HepG2 (cell line): ENCODE results near the gene AXDND1. TPM values are rescaled to one million over a fixed set of nuclear protein-coding genes. Genes with fewer than 3 reads are reported as not detected.
A peak's percentile ranks its signal among the peaks of the same experiment; 100 is the strongest.

Experiments
- AHR ChIP-seq: IDR thresholded peaks from 2 replicates; pipeline ENCODE4 v1.6.1; 2018; ENCODE audit warnings: missing genetic modification reagents, missing compliant biosample characterization
- ARHGAP35 ChIP-seq: sonication (generic); formaldehyde crosslinking; IDR thresholded peaks from 2 replicates; pipeline ENCODE4 v1.9.0; 2022; ENCODE audit warnings: mild to moderate bottlenecking, inconsistent platforms, moderate library complexity, missing genetic modification reagents, borderline replicate concordance
- ATRX ChIP-seq: sonication (generic); formaldehyde crosslinking; IDR thresholded peaks from 2 replicates; pipeline ENCODE4 v1.4.0; 2020; ENCODE audit warnings: missing genetic modification reagents, borderline replicate concordance
- DDIT3 ChIP-seq: sonication (generic); formaldehyde crosslinking; IDR thresholded peaks from 2 replicates; pipeline ENCODE4 v1.4.0; 2020; ENCODE audit warnings: mild to moderate bottlenecking, missing genetic modification reagents
- GFI1 ChIP-seq: sonication (generic); formaldehyde crosslinking; IDR thresholded peaks from 2 replicates; pipeline ENCODE4 v1.5.0; 2020; ENCODE audit warnings: missing genetic modification reagents, mild to moderate bottlenecking, borderline replicate concordance
- HNRNPK ChIP-seq: fragments of 200-400 bp; formaldehyde crosslinking; IDR thresholded peaks from 2 replicates; pipeline ENCODE4 v1.6.1; 2018; ENCODE audit warnings: low read length, low read depth, moderate library complexity, mild to moderate bottlenecking; ENCODE audit not compliant: poor library complexity, severe bottlenecking
- KLF13 ChIP-seq: sonication (generic); formaldehyde crosslinking; IDR thresholded peaks from 2 replicates; pipeline ENCODE4 v1.4.0; 2020; ENCODE audit warnings: mild to moderate bottlenecking, missing genetic modification reagents
- KMT2B ChIP-seq: IDR thresholded peaks from 2 replicates; pipeline ENCODE4 v1.6.1; 2016; ENCODE audit warnings: missing genetic modification reagents, missing compliant biosample characterization
- MED8 ChIP-seq: sonication (generic); formaldehyde crosslinking; IDR thresholded peaks from 2 replicates; pipeline ENCODE4 v1.8.1; 2023; ENCODE audit warnings: mild to moderate bottlenecking, missing genetic modification reagents; ENCODE audit not compliant: insufficient replicate concordance
- MLLT10 ChIP-seq: sonication (generic); formaldehyde crosslinking; IDR thresholded peaks from 2 replicates; pipeline ENCODE4 v1.4.0; 2020; ENCODE audit warnings: missing genetic modification reagents
- MTA1 ChIP-seq: sonication (generic); formaldehyde crosslinking; IDR thresholded peaks from 2 replicates; pipeline ENCODE4 v1.4.0; 2020; ENCODE audit warnings: missing genetic modification reagents, mild to moderate bottlenecking, borderline replicate concordance
- NR3C1 ChIP-seq: sonication (generic); formaldehyde crosslinking; IDR thresholded peaks from 2 replicates; pipeline ENCODE4 v1.4.0; 2020; ENCODE audit warnings: missing genetic modification reagents
- PHF5A ChIP-seq: IDR thresholded peaks from one replicate; pipeline ENCODE4 v1.6.1; 2018; ENCODE audit warnings: low read depth, missing genetic modification reagents; ENCODE audit not compliant: unreplicated experiment
- POGK ChIP-seq: sonication (generic); formaldehyde crosslinking; conservative IDR thresholded peaks from 2 replicates; pipeline ENCODE4 v1.8.0; 2022; ENCODE audit warnings: mild to moderate bottlenecking, moderate library complexity, missing genetic modification reagents
- POLR2AphosphoS5 ChIP-seq: IDR thresholded peaks from 2 replicates; pipeline ENCODE4 v1.6.1; 2012; ENCODE audit warnings: low read depth, low read length
- REL ChIP-seq: sonication (generic); formaldehyde crosslinking; conservative IDR thresholded peaks from 2 replicates; pipeline ENCODE4 v1.8.0; 2022; ENCODE audit warnings: mild to moderate bottlenecking, missing genetic modification reagents, moderate library complexity
- RNF2 ChIP-seq: fragments of 450-650 bp; conservative IDR thresholded peaks from 2 replicates; pipeline ENCODE4 v1.6.1; 2016; ENCODE audit warnings: low read depth
- SOX5 ChIP-seq: IDR thresholded peaks from 2 replicates; pipeline ENCODE4 v1.6.1; 2016; ENCODE audit warnings: borderline replicate concordance
- ZBTB33 ChIP-seq: sonication (generic); formaldehyde crosslinking; IDR thresholded peaks from 2 replicates; pipeline ENCODE4 v1.4.0; 2020; ENCODE audit warnings: missing genetic modification reagents
- ZFYVE20 ChIP-seq: sonication (generic); formaldehyde crosslinking; IDR thresholded peaks from 2 replicates; pipeline ENCODE4 v1.8.0; 2023; ENCODE audit warnings: low read depth, mild to moderate bottlenecking, moderate library complexity, missing genetic modification reagents, borderline replicate concordance
- ZMAT5 ChIP-seq: sonication (generic); formaldehyde crosslinking; IDR thresholded peaks from 2 replicates; pipeline ENCODE4 v1.5.0; 2020; ENCODE audit warnings: mild to moderate bottlenecking, low read depth, missing genetic modification reagents, borderline replicate concordance
- ZNF496 ChIP-seq: sonication (generic); formaldehyde crosslinking; IDR thresholded peaks from 2 replicates; pipeline ENCODE4 v1.8.1; 2023; ENCODE audit warnings: mild to moderate bottlenecking, moderate library complexity, missing genetic modification reagents; ENCODE audit not compliant: insufficient replicate concordance
- ZNF543 ChIP-seq: sonication (generic); formaldehyde crosslinking; IDR thresholded peaks from 2 replicates; pipeline ENCODE4 v1.4.0; 2020; ENCODE audit warnings: mild to moderate bottlenecking, missing genetic modification reagents
- ZNF589 ChIP-seq: sonication (generic); formaldehyde crosslinking; conservative IDR thresholded peaks from 2 replicates; pipeline ENCODE4 v1.8.0; 2022; ENCODE audit warnings: mild to moderate bottlenecking, moderate library complexity, missing genetic modification reagents
- ZNF598 ChIP-seq: sonication (generic); formaldehyde crosslinking; IDR thresholded peaks from 2 replicates; pipeline ENCODE4 v1.5.1; 2020; ENCODE audit warnings: mild to moderate bottlenecking, missing genetic modification reagents, borderline replicate concordance
- ZSCAN9 ChIP-seq: IDR thresholded peaks from 2 replicates; pipeline ENCODE4 v1.6.1; 2016; ENCODE audit warnings: borderline replicate concordance
- polyA plus RNA-seq, 8 experiments: library from polyadenylated mRNA; depleted of rRNA in 3 of 8; stranded (reverse) in 7 of 8; unstranded in 1 of 8; fragments of >200 nt; fragmentation: Illumina TruSeq in 4 of 8; extraction: Trizol in 4 of 8; gene quantifications; 2 replicates each; pipeline versions ENCODE4 v1.2.1 to v1.2.3, GENCODE V29; 2011 to 2016; ENCODE audit warnings: low read depth in 4 of 8, missing spikeins in 1 of 8, mixed read lengths in 1 of 8; ENCODE audit not compliant: insufficient read depth in 1 of 8
- total RNA-seq, 5 experiments: library from RNA; depleted of rRNA; stranded (reverse); fragments of >200 nt; fragmentation: Illumina TruSeq; extraction: Trizol; gene quantifications; 2 replicates each; pipeline ENCODE4 v1.2.3, GENCODE V29; 2016; ENCODE audit warnings: low read depth in 1 of 5

Gene AXDND1
- total and polyA plus RNA-seq, 2 of the 13 experiments (the other 11 are each of a cell fraction or from before 2014, with no cell fraction given): 0.15 to 0.40 TPM

GRCh38 chr1:179365342-179366092, at the start of gene AXDND1 (continued):
- TF ChIP-seq POGK: peak; percentile 60; the same call in 1 of the 2 replicates
- 0 out of 2 replicates have a peak, but pooled peaks have one; percentile 56 for TF ChIP-seq GFI1 (CRISPR knock-in tag)
- no peak for TF ChIP-seq PHF5A
- TF ChIP-seq REL: no peak
- TF ChIP-seq MLLT10 (CRISPR knock-in tag): no peak
- TF ChIP-seq KLF13 (CRISPR knock-in tag): no peak
- no peak for TF ChIP-seq ATRX
- TF ChIP-seq HNRNPK: no peak
- TF ChIP-seq MTA1 (CRISPR knock-in tag): no peak
- TF ChIP-seq ZSCAN9 (CRISPR knock-in tag): peak; percentile 47; the same call in 1 of the 2 replicates
- 0 out of 2 replicates have a peak, but pooled peaks have one; percentile 8 for TF ChIP-seq ARHGAP35 (CRISPR knock-in tag)
- no peak for TF ChIP-seq ZFYVE20 (CRISPR knock-in tag)
- TF ChIP-seq ZNF543 (CRISPR knock-in tag): no peak
- TF ChIP-seq ZMAT5: no peak
- TF ChIP-seq POLR2AphosphoS5: peak; percentile 50
- no peak for TF ChIP-seq DDIT3 (CRISPR knock-in tag)
- no peak for TF ChIP-seq MED8 (CRISPR knock-in tag)
- 0 out of 2 replicates have a peak, but pooled peaks have one; percentile 23 for TF ChIP-seq RNF2
- TF ChIP-seq ZNF496 (CRISPR knock-in tag): no peak
- no peak for TF ChIP-seq NR3C1 (CRISPR knock-in tag)
- TF ChIP-seq AHR (CRISPR knock-in tag): peak; percentile 44; the same call in 1 of the 2 replicates
- TF ChIP-seq SOX5: no peak
- TF ChIP-seq KMT2B (CRISPR knock-in tag): peak; percentile 79
- peak; percentile 32; the same call in 1 of the 2 replicates for TF ChIP-seq ZBTB33
- 0 out of 2 replicates have a peak, but pooled peaks have one; percentile 77 for TF ChIP-seq ZNF598 (CRISPR knock-in tag)
- no peak for TF ChIP-seq ZNF589 (CRISPR knock-in tag)
